GM21528 (cell line): ENCODE results near the gene NDUFV3.
"Not testable (repeated sequence)": the region's sequence is repeated elsewhere in the genome, so short reads cannot be mapped to it uniquely, and the experiment has no call there.

Experiments used
- ATAC-seq: cut with Tn5 transposase; IDR thresholded peaks from one replicate; pipeline ENCODE4 v1.9.1; 2021; ENCODE audit warnings: mild to moderate bottlenecking, moderate library complexity; ENCODE audit not compliant: unreplicated experiment, low FRiP score

The NDUFV3 gene

DNA sequence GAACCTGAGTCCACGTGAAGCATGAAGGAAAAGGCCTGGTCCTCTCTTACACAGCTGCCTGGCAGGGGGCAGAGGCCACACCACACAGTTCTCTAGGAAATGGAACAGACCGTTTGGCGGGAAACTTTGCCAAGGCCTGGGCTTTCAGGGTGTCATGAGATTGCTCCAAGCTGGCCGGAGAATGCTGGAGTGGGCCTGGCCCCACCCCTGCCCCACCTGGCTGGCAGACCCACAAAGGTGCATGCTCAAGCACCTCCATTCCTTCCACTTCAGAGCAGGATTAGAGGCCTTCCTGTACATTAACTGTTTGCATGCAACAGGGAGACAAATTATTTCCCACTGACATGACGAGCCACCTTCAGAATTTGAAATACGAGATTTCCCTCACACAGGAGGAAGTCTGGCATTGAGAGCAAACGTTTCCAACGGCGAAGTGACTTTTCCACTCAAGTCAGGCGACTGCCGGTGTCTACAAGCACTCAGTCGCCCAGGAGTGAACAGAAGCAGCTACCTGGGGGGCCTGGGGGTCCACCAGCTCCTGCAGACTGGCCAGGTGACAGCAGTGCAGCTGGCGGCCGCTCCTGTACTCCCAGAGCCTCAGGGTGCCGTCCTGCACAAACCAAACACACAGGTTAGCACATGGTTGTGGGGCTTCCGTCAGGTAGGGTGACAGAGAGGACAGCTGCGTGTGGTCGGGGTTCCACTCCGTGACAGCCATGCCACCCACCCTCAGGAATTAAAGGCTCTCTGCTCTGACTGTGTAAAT, 37.8 kb upstream of the NDUFV3 start:
- ATAC-seq, result no peak

DNA sequence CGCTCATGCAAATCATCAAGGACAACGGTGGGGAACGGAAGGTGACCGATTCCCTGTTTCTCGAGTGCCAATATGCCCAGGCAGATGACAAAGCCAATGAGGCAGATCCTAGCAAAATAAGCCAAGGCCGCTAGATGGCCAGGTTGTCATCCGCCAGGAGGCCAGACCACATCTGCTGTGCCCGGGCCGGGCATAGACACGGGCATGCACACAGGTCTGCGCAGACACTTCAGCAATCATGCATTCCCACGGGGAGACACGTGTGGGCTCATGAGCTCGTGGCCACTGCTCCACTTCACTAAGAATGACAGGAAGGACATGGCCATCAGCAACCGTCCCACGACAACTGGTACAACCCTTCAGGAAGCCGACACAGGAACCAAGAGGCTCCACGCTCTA, 37.2 kb upstream of the NDUFV3 start:
- no peak for ATAC-seq

DNA sequence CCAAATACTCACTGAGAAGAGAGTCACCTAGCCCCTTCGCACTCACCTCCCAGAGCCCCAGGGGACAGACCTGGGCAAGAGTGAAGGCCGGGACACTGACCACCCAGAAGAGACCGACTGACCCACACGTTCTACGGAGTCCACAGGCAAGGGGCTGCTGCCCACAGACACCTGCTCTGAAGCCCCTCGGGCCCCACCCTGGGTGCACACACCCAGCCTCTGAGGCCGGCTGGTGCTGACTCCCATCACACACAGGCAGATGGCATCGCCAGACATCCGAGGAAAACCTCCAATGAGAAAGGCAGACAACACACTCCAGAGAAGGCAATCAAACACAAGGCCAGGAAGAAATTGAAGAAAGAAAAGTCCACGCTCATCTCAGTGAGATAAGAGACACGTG, 35.9 kb upstream of the NDUFV3 start:
- no peak for ATAC-seq

DNA sequence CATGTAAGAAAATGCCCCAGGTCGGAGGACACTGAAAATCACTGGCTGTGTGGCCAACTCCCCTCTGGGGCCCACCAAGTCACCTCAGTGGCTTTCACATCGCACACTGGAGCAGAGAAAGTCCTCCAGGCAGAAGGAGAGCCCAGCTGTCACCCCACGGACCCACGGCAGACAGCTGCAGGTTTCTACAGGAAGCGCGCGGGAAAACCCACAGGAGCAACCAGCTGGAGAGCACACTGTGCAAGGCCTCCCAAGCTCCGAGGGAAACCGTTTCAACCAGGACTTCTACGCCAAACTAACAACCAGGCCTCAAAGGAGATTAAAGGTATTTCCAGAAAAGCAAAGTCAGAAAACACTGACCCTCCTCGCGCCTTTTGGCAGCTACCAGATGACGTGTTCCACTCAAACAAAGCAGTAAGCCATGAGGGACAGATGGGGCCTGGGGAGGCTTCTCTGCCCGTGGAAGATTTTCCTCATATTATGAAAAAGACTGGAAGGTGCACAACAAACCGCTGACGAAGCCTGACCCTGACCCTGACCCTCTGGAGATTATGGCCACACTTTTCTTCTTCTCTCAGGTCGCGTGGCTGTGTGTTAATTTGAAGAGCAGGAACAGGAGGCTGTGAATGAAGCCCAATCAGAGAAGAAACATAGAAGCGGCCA, 34.8 kb upstream of the NDUFV3 start:
- ATAC-seq, result no peak

DNA sequence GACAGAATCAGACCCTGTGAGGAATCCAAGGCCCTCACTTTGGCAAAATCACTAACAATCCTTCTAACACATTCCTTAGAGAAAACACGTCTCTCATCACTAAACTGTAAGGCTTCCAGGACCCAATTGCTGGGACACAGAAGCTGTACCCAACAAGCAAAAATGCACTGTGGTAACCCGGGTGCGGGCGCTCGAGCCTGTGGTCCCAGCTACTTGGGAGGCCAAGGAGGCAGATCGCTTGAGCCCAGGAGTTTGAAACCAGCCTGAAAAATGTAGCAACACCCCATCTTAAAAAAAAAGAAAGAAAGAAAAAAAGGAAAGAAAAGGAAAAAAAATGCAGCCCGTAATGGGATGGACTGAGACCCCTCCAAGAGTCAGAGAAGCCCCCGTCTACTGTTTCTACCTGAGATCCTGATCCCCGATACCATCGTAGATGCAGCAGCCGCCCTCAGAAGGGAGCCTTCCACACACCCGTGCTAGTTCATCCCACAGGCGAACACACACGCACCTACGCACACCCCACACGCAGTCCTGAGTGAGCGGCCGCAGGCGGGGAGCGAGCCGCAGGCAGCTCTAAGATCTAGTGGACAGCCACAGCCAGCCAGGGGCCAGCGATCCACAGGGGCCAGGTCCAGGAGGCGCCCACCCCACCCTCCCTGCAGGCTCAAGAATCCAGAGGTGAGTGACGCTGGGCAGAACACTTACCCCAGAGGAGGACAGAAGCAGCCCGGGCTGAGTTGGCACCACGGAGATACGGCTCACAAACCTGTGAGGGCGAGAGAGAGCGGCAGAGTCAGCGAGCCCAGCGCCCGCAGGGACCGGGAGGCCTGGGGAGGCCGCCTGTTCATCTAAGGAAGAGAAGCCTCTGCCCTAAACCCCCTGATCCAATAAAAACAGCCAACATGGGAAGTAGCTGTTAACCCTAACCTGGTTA, 33.9 kb upstream of the NDUFV3 start:
- no peak for ATAC-seq

DNA sequence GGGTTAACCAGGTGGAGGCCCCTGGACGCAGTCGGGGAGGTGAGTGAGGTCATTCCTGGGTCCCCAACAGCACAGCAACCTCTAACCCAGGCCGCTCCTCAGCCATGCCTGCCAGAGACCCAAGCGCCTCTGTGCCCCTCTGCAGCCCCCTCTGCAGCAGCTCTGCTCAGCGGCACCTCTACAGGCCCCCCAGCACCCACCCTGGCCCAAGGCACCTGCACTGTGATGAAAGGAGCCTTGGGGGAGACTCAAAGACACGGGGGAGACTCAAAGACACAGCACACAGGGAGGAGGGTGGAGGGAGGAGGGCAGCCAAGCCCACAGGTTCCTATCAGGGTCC, 33.2 kb upstream of the NDUFV3 start:
- ATAC-seq, result no peak

DNA sequence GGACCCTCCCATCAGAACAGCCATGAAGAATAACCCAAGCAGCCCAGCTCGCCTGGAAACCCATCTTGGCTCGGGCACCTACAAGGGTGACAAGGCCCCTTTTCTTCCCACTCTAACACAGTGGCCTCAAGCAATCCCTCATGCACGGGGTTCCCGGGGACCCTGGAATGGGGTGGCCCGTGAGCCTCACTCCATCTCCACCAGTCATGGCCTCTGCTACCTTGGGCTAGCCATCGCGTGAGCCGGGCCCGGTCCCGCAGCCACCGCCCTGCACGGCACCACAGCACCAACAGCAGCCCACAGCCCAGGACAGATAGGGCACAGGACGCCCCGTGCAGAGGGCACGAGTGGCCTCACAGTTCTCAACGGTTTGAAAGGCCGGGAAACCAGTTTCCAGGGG, 32.8 kb upstream of the NDUFV3 start:
- no peak for ATAC-seq

DNA sequence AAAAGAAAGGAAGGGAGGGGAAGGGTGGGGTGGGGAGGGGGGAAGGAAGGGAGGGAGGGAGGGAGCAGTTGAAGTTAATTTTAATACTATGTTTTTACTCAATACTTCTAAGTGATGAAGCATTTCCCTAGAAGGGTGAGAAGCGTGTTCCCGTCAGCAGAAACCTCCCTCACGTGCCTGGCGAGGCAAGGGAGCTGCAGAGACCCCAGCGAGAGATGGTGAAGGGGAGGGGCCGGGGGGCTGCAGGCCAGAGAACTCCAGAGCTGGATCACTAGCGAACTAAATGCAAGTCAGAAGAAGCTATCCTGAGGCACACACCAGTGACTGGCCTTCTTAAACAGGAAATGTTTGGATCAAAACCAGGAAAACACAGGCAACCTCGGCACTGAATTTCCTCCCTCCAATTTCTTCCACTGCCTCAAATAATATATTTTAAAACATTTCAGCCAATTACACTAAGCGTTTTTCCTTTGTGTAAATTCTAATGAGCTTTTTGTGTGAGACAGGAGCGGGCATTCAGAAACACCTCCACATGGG, 31.7 kb upstream of the NDUFV3 start:
- no peak for ATAC-seq

DNA sequence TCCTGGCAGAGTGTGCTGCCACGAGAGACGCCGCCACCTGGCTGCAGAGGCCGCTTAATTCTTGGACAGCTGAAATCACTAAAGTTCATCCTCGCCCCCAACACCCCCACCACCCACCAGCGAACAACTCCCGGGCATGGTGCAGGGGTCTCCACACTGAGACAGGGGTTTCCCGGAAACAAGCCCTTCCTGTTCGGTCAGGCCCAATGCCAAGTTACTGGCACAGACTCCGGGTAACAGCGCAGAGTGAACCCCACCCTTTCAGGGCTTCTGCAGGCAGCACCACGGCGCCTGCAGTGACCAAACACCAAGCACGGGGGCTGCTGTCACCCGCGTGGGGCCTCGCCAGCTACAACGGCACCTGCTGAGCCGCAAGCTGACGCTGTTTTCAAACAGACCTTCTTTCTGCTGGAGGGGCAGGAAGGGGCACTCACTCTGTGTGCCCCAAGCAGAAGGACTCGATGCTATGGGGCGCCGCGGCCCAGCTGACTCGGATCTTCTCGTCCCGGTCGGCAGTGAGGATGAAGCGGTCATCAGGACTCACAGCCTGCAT, 31.2 kb upstream of the NDUFV3 start:
- no peak for ATAC-seq

DNA sequence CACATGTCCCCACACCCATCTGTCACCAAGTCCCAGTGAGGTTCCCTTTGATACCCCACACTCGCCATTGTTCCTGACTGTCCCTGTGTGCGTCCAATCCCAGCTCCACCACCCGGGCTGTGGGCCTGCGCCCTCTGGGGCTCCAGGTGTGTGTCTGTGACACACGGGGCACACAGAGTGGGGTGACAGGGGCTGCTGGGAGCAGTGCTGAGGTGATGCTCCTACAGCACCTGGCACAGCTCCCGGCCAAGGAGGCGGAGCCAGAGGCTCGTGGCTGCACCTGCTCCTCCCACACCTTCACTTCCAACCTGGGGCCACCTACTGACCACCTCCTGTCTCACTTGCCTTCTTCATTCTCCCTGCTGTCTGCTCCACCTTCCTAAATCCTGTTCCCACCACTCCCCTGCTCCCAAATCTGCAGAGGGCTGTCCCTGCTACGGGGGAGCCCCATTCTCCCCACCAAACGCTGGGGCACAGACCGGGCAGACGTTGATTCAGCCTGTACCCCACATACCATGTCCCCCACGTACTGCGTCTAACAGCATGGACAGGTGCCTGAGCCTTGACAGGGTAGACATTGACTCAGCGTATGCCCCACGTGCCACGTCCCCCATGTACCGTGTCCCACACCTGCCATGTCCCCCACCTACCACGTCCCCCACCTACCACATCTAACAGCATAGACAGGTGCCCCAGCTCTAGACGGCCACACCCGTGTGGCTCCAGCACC, 30.2 kb upstream of the NDUFV3 start:
- no peak for ATAC-seq

DNA sequence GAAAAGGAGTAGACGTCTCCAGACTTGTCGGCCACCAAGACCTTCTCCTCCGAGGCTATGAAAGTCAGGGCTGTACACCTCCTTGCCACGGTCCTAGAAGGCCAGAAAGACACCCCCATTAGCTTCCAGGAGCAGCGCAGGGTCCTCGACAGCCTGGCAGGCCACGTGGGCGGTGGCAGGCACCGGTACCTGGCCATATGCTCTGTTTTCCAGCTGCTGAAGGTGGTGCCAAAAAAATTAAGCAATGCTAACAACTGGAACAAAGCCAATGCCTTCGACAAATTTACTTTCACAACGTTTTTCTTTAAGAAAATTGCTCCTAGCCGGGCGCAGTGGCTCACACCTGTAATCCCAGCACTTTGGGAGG, 29.6 kb upstream of the NDUFV3 start:
- ATAC-seq, result no peak

DNA sequence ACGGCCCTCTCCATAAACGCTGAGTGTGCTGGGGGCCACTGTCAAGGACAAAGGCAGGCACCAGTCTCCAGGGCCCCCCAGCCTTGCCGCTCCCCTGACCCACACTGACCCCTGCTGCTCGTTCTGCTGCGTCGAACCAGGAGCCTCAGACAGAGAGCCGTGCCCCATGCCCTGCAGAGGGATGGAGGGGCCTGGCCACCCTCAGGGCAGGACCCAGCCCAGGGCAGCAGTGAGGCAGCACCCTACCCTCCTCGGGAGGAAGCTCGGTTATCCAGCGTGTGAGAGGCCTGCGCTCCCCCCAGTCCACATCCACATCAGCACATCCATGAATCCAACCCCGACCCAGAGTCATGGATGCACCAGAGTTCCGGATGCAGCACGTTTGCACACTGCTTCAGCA, 28.8 kb upstream of the NDUFV3 start:
- no peak for ATAC-seq

DNA sequence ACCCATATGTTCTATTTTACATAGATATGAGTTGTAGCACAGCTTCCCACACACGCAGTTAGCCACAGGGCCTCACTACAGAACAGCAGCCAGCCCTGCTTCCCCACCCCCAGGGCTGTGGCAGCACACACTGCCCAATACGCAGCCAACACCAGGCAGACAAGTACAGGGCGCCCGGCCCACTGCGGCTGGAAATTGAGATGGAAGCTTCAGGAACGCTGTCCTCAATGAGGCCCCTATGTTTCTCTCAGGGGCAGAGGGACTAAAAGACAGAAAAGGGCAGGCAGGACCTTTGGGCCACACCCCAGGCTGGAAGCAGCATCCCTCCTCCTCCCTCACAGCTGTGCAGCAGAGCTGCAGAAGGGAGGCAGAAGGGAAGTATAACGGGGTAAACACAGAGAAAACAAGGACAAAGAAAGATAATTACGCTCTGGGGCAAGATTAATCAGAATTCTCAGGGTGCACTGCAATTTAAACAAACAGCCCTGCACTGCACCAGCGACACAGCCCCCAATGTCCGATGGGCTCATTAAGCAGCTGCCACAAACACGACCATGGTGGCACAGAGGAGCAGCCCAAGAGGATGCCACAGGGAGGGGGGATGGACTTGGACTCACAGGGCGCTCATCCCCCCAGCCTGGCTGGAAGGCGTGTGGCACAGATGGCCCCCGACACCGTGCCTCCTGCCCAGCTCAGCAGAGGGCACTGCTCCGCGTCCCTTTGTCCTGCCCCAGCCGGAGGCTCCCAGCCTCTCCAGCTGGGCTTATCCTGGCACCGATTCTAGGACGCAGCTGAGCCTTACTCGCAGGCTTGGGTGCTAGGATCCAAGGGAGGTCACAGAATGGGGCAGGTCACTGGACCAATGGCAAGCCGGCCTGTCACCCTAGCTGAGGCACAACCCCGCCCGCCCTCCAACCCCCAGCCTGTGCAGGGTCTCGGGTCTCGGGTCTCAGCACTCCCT, 28.0 kb upstream of the NDUFV3 start:
- ATAC-seq, result no peak

DNA sequence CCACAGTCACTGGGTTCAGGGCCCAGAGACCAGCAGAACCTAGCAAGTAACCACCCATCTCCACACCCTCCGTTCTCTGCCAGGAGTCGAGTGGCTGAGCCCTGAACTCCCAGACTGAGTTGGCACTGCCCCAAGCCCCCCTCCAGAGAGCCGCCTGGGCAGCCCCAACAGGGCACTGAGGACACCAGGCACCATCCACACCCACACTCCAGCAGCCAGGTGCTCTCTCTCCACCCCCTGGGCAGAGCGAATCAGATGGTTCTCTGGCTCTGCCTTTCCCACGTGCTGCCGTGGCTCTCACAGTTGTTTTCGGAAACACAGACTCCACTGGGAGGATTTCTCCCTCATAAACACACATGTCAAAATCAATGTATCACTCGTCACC, 27.3 kb upstream of the NDUFV3 start:
- ATAC-seq, result no peak

DNA sequence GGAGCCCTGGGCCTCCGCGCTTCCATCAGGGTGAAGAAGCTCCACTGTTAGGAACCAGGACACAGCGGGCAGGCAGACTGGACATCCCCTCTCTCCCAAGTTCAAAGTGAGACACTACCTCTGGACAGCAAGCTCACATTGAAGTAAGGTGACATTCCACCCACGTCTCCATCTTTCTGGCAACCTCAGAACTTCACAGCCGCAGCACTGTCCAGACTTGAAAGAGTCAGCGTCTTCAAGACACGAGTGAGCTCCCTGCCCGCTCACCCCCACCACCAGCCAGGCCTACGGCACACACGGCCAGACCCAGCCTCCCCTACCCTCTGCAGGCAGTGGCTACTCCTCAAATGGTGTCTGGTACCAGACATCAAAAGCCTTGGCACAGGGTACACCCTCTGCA, 24.9 kb upstream of the NDUFV3 start:
- no peak for ATAC-seq

DNA sequence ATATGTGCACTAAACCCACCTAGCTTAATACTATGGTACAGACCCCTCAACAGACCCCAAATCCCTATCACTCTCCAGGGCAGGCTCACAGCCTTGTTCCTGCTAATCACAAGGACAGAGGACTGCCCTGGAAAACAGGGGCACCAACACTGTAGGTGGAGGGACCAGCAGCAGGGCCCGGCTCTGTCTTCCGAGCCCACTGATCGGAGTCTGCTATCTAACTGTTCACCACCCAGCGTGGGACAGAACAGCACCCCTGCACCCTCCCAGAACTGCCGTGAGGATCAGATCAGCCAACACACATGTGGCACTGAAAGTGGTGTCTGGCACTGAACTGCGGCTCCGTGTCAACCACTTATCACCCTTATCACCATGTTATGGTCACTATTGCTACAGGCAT, 20.0 kb upstream of the NDUFV3 start:
- no peak for ATAC-seq

DNA sequence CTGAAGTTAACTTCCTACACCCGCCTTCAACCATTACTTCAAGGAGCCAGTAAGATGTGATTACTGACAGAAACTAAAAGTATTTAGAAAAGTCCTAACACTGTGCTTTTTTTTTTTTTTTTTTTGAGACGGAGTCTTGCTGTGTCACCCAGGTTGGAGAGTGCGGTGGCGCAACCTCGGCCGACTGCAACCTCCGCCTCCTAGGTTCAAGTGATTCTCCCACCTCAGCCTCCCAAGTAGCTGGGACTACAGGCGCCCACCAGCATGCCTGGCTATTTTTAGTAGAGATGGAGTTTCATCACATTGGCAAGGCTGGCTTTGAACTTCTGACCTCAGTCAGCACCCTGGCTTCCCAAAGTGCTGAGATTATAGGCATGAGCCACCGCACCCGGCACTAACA, 17.3 kb upstream of the NDUFV3 start:
- not testable (repeated sequence) for ATAC-seq

DNA sequence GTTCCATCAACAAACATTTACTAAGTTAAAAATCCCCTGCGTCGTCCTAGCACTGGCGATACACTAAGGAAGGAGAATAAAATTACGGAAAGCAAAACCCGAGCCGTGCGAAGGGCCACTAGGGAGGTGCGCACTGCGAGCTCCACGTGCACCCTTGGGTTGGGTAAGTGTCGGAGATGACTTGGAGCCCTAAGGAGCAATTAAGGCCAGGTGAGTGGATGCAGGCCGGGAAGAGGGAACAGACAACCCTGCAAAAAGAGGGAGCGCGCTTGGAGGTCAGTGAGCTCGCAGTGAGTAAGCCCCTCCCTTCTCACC, 14.5 kb upstream of the NDUFV3 start:
- ATAC-seq, result no peak
